Fibroblast of lung (primary cell): Measurements from ENCODE around the gene CDH15. TPM values are rescaled to one million over a fixed set of nuclear protein-coding genes. Genes with fewer than 3 reads are reported as not detected.

Experiments used
- DNase-seq, 2 donors: peaks; one replicate each; pipeline versions ENCODE4 v3.0.0 to v3.0.0-alpha.2; 2010; ENCODE audit warnings: low read depth in 2 of 2
- H2AFZ ChIP-seq: 2 replicates; pipeline ENCODE4 v1.5.1; 2012; ENCODE audit warnings: low read length, control low read depth, inconsistent platforms
- H3K27ac ChIP-seq: 2 replicates; pipeline ENCODE4 v1.5.1; 2011; ENCODE audit warnings: low read length, control low read depth; ENCODE audit not compliant: insufficient read depth
- H3K27me3 ChIP-seq: 2 replicates; pipeline ENCODE4 v1.5.1; 2011; ENCODE audit warnings: mild to moderate bottlenecking, low read length; ENCODE audit not compliant: control insufficient read depth, insufficient read depth
- H3K36me3 ChIP-seq: 2 replicates; pipeline ENCODE4 v1.5.1; 2011; ENCODE audit warnings: low read length; ENCODE audit not compliant: control insufficient read depth, insufficient read depth
- H3K4me1 ChIP-seq: 2 replicates; pipeline ENCODE4 v1.5.1; 2011; ENCODE audit warnings: low read length; ENCODE audit not compliant: control insufficient read depth, insufficient read depth; ENCODE audit errors: extremely low read depth
- H3K4me2 ChIP-seq: 2 replicates; pipeline ENCODE4 v1.5.1; 2011; ENCODE audit warnings: low read length, control low read depth; ENCODE audit not compliant: insufficient read depth; ENCODE audit errors: extremely low read depth
- H3K4me3 ChIP-seq, 4 experiments: fragments of 200-600 bp in 1 of 4; sonication (generic) in 1 of 4; replicated peaks in 1 of 4; 2 replicates each; pipeline ENCODE4 v1.5.1; 2011 to 2016; ENCODE audit warnings: low read length in 4 of 4, low read depth in 3 of 4, mild to moderate bottlenecking in 3 of 4, control low read depth in 2 of 4, inconsistent platforms in 1 of 4, mixed read lengths in 1 of 4; ENCODE audit not compliant: insufficient read depth in 1 of 4; ENCODE audit errors: control extremely low read depth in 1 of 4
- H3K79me2 ChIP-seq: 2 replicates; pipeline ENCODE4 v1.5.1; 2012; ENCODE audit warnings: mild to moderate bottlenecking, low read length, inconsistent platforms; ENCODE audit not compliant: control insufficient read depth, insufficient read depth
- H3K9ac ChIP-seq: 2 replicates; pipeline ENCODE4 v1.5.1; 2011; ENCODE audit warnings: mild to moderate bottlenecking, low read length, control low read depth; ENCODE audit not compliant: insufficient read depth
- H3K9me3 ChIP-seq: 2 replicates; pipeline ENCODE4 v1.5.1; 2012; ENCODE audit warnings: low read depth, low read length; ENCODE audit not compliant: control insufficient read depth, insufficient read depth
- H4K20me1 ChIP-seq: 2 replicates; pipeline ENCODE4 v1.5.1; 2011; ENCODE audit warnings: low read length; ENCODE audit not compliant: control insufficient read depth, insufficient read depth; ENCODE audit errors: extremely low read depth
- EZH2 ChIP-seq: IDR thresholded peaks from 2 replicates; pipeline ENCODE4 v1.5.1; 2012; ENCODE audit warnings: low read length, control low read depth, mild to moderate bottlenecking; ENCODE audit errors: missing control alignments
- polyA plus RNA-seq, 2 donors: library from polyadenylated mRNA; depleted of rRNA in 1 of 2; stranded (reverse) in 1 of 2; unstranded in 1 of 2; fragments of >200 nt; gene quantifications; 2 replicates each; pipeline ENCODE4 v1.2.1, GENCODE V29; 2011 to 2012; ENCODE audit warnings: missing spikeins in 1 of 2
- total RNA-seq: library from RNA; depleted of rRNA; stranded (reverse); fragments of >200 nt; gene quantifications from 2 replicates; pipeline ENCODE4 v1.2.1, GENCODE V29; 2014
- TF ChIP-seq, protein P1 (sequence below), 2 donors: IDR thresholded peaks in 1 of 2; conservative IDR thresholded peaks in 1 of 2; 1 replicate in 1 of 2; 2 replicates in 1 of 2; pipeline ENCODE4 v1.5.1; 2011 to 2012; ENCODE audit warnings: low read length in 2 of 2, control low read depth in 1 of 2, inconsistent platforms in 1 of 2, low read depth in 1 of 2, mild to moderate bottlenecking in 1 of 2

CDH15 gene
- total and polyA plus RNA-seq, 2 donors (not counting 1 experiment from before 2014, with no cell fraction given) = 0.10 to 0.99 TPM

DNA sequence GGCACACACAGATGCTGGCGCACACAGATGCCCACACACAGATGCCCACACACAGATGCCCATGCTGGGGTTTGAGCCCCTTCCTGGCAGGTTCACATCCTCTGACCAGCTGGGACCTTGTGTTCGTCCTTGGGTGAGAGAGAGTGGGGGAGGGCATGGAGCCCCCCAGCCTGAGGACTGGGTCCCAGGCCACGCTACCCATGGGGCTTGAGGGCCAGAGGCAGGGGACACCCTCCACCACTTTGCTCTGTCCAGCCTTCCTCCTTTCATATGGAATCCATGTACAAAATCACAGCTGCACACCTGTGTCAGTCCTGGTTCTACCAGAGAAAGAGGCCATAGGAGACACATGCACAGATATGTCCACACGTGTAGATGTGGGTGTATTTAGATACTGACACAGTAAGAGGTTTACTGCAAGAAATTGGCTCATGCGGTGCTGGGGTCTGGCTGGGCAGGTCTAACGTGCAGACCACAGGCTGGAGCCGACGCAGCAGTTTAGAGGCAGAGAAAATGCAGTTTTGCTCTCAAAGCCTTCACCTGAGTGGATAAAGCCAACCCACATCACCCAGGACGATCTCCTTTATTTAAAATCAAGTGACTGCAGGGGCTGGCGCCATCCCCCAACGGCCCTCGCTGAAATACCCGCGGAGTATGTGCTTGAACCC, 17.9 kb downstream of the CDH15 start:
- H3K27ac ChIP-seq = no peak overlapping the region
- TF ChIP-seq EZH2 = no peak
- TF ChIP-seq, protein P1, sequence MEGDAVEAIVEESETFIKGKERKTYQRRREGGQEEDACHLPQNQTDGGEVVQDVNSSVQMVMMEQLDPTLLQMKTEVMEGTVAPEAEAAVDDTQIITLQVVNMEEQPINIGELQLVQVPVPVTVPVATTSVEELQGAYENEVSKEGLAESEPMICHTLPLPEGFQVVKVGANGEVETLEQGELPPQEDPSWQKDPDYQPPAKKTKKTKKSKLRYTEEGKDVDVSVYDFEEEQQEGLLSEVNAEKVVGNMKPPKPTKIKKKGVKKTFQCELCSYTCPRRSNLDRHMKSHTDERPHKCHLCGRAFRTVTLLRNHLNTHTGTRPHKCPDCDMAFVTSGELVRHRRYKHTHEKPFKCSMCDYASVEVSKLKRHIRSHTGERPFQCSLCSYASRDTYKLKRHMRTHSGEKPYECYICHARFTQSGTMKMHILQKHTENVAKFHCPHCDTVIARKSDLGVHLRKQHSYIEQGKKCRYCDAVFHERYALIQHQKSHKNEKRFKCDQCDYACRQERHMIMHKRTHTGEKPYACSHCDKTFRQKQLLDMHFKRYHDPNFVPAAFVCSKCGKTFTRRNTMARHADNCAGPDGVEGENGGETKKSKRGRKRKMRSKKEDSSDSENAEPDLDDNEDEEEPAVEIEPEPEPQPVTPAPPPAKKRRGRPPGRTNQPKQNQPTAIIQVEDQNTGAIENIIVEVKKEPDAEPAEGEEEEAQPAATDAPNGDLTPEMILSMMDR (conservative IDR thresholded peaks at IDR 0.05 in 1 of 2, IDR thresholded peaks at IDR 0.05 in 1 of 2; ENCODE audit: low read depth in 1 of 2, low read length in 2 of 2) = no peak
- H3K36me3 ChIP-seq = no peaks in the 10 kb centered on the region
- H2AFZ ChIP-seq = no peak overlapping the region
- H3K4me1 ChIP-seq = no peaks in the 10 kb centered on the region
- H3K79me2 ChIP-seq = no peaks in the 10 kb centered on the region
- no peaks in the 10 kb centered on the region for H3K27me3 ChIP-seq
- no peak overlapping the region for H3K4me3 ChIP-seq
- H3K9me3 ChIP-seq = no peaks in the 10 kb centered on the region
- DNase-seq = no peak
- no peak overlapping the region for H3K4me2 ChIP-seq
- H4K20me1 ChIP-seq = no peaks in the 10 kb centered on the region
- no peak overlapping the region for H3K9ac ChIP-seq

DNA sequence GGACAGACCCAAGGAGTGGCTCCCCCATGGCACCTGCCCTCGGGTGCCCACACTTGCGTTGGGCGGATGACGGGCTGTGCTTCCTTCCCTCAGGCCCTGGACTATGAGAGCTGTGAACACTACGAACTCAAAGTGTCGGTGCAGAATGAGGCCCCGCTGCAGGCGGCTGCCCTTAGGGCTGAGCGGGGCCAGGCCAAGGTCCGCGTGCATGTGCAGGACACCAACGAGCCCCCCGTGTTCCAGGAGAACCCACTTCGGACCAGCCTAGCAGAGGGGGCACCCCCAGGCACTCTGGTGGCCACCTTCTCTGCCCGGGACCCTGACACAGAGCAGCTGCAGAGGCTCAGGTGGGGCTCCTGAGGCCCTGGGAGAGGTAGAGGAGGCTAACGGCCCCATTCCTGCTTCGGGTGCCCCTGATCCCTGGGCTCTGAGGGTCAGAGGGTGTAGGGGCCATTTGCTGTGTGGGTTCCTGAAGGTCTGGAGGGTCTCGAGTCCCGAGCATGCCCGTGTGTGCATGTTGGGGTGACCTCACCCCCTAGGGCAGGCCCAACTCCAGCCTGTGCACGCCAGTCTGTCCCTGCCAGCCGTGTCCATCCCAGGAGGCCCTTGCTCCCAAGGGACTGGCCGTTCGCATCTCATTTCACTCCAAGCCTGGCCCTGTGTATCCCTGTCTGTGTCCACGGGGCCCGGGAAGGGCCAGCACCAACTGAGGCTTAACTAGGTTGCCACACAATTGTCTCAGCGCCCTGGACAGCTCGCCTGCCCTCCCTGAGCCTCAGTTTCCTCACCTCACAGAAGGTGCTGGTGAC, 18.8 kb downstream of the CDH15 start:
- no peaks in the 10 kb centered on the region for H3K36me3 ChIP-seq
- no peak overlapping the region for H3K27ac ChIP-seq
- no peaks in the 10 kb centered on the region for H3K79me2 ChIP-seq
- no peak for DNase-seq
- no peaks in the 10 kb centered on the region for H4K20me1 ChIP-seq
- no peaks in the 10 kb centered on the region for H3K4me1 ChIP-seq
- H3K9me3 ChIP-seq = no peaks in the 10 kb centered on the region
- H3K4me2 ChIP-seq = no peak overlapping the region
- no peak for TF ChIP-seq EZH2
- TF ChIP-seq, protein P1 (conservative IDR thresholded peaks at IDR 0.05 in 1 of 2, IDR thresholded peaks at IDR 0.05 in 1 of 2; ENCODE audit: low read depth in 1 of 2, low read length in 2 of 2) = no peak
- no peaks in the 10 kb centered on the region for H3K27me3 ChIP-seq
- H3K4me3 ChIP-seq = no peak overlapping the region
- H3K9ac ChIP-seq = no peak overlapping the region
- H2AFZ ChIP-seq = no peak overlapping the region

DNA sequence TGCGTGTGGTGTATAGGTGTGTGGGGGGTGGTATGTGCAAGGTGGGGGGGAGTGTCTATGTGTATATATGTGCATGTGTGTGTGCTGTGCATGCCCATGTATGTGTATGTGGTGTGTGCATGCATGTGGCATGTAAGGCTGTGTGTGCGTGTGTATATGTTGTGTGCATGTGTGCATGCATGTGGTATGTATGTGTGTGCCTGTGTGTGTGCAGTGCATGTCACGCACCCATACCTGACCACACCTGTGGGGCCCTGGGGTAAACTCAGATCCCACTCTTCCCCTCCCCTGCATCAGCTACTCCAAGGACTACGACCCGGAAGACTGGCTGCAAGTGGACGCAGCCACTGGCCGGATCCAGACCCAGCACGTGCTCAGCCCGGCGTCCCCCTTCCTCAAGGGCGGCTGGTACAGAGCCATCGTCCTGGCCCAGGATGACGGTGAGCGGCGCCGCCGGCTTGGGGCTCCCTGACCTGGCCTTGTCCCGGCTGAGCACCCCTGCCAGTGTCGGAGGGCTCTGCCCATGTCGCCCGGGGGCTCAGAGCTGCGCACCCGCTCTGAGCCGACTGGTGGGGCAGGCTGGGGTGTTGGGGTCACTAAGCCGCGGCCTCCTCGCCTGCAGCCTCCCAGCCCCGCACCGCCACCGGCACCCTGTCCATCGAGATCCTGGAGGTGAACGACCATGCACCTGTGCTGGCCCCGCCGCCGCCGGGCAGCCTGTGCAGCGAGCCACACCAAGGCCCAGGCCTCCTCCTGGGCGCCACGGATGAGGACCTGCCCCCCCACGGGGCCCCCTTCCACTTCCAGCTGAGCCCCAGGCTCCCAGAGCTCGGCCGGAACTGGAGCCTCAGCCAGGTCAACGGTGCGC, 19.7 kb downstream of the CDH15 start:
- Histone ChIP-seq H3K27ac (no peak overlapping the region), H3K4me1 (no peaks in the 10 kb centered on the region), H3K27me3 (no peaks in the 10 kb centered on the region), H3K36me3 (no peaks in the 10 kb centered on the region), H4K20me1 (no peaks in the 10 kb centered on the region), H3K79me2 (no peaks in the 10 kb centered on the region), H3K9ac (no peak overlapping the region), H2AFZ (no peak overlapping the region), H3K9me3 (no peaks in the 10 kb centered on the region), H3K4me3 (no peak overlapping the region), H3K4me2 (no peak overlapping the region)
- no peak for DNase-seq
- no peak for TF ChIP-seq EZH2
- TF ChIP-seq, protein P1 (conservative IDR thresholded peaks at IDR 0.05 in 1 of 2, IDR thresholded peaks at IDR 0.05 in 1 of 2; ENCODE audit: low read depth in 1 of 2, low read length in 2 of 2) = no peak
